GM23248 (cell line): Measurements from ENCODE around the gene JUN. TPM values are rescaled to one million over a fixed set of nuclear protein-coding genes. Genes with fewer than 3 reads are reported as not detected.

Experiments used
- DNase-seq: peaks from one replicate; pipeline ENCODE4 v3.0.0-alpha.2; 2015
- H2AFZ ChIP-seq: fragments of 200-600 bp; sonication (generic); 2 replicates; pipeline ENCODE4 v1.6.1; 2016; ENCODE audit warnings: antibody characterized with exemption
- H3F3A ChIP-seq: fragments of 200-600 bp; sonication (generic); 2 replicates; pipeline ENCODE4 v1.6.1; 2016; ENCODE audit warnings: mild to moderate bottlenecking, antibody characterized with exemption, mixed run types; ENCODE audit not compliant: insufficient read depth
- H3K27ac ChIP-seq: fragments of 200-600 bp; sonication (generic); 2 replicates; pipeline ENCODE4 v1.5.1; 2016; ENCODE audit warnings: mild to moderate bottlenecking
- H3K27me3 ChIP-seq: fragments of 200-600 bp; sonication (generic); replicated peaks from 2 replicates; pipeline ENCODE4 v1.6.1; 2016; ENCODE audit warnings: mild to moderate bottlenecking; ENCODE audit not compliant: insufficient read depth
- H3K36me3 ChIP-seq: fragments of 200-600 bp; sonication (generic); 2 replicates; pipeline ENCODE4 v1.6.1; 2016; ENCODE audit warnings: low read depth, mild to moderate bottlenecking
- H3K4me1 ChIP-seq: fragments of 200-600 bp; sonication (generic); 2 replicates; pipeline ENCODE4 v1.6.1; 2016; ENCODE audit warnings: mild to moderate bottlenecking; ENCODE audit not compliant: insufficient read depth
- H3K4me2 ChIP-seq: fragments of 200-600 bp; sonication (generic); one replicate; pipeline ENCODE4 v1.6.1; 2016; ENCODE audit warnings: mild to moderate bottlenecking; ENCODE audit not compliant: unreplicated experiment
- H3K4me3 ChIP-seq: fragments of 200-600 bp; sonication (generic); 2 replicates; pipeline ENCODE4 v1.5.1; 2016; ENCODE audit warnings: mild to moderate bottlenecking
- H3K79me2 ChIP-seq: fragments of 200-600 bp; sonication (generic); 2 replicates; pipeline ENCODE4 v1.6.1; 2016; ENCODE audit warnings: mild to moderate bottlenecking; ENCODE audit not compliant: insufficient read depth
- H3K9ac ChIP-seq: fragments of 200-600 bp; sonication (generic); 2 replicates; pipeline ENCODE4 v1.6.1; 2016; ENCODE audit warnings: mild to moderate bottlenecking
- H3K9me2 ChIP-seq: fragments of 200-600 bp; sonication (generic); 2 replicates; pipeline ENCODE4 v1.6.1; 2016; ENCODE audit warnings: mixed run types, mild to moderate bottlenecking, moderate library complexity; ENCODE audit not compliant: insufficient read depth
- H3K9me3 ChIP-seq: fragments of 200-600 bp; sonication (generic); one replicate; pipeline ENCODE4 v1.6.1; 2017; ENCODE audit warnings: low read depth
- H4K20me1 ChIP-seq: fragments of 200-600 bp; sonication (generic); 2 replicates; pipeline ENCODE4 v1.6.0; 2016; ENCODE audit not compliant: insufficient read depth
- EZH2 ChIP-seq: fragments of 200-600 bp; sonication (generic); IDR thresholded peaks from 2 replicates; pipeline ENCODE4 v1.6.1; 2018; ENCODE audit warnings: antibody characterized with exemption, mild to moderate bottlenecking; ENCODE audit not compliant: insufficient read depth, poor library complexity, severe bottlenecking
- EZH2phosphoT487 ChIP-seq: fragments of 200-600 bp; sonication (generic); IDR thresholded peaks from 2 replicates; pipeline ENCODE4 v1.6.1; 2018; ENCODE audit warnings: antibody characterized with exemption, moderate library complexity, mild to moderate bottlenecking, low read depth; ENCODE audit not compliant: insufficient read depth
- WGBS, 2 experiments: methylation state at CpG; one replicate each; pipeline ENCODE4 v1.1.6; 2015 to 2017; ENCODE audit warnings: low lambda C conversion rate in 2 of 2, low coverage in 1 of 2; ENCODE audit errors: missing lambda C conversion rate in 2 of 2; 5-methylcytosine and 5-hydroxymethylcytosine counted together
- in situ Hi-C: fragments of 300-500 bp; cut with MboI; formaldehyde crosslinking; loops from 2 replicates; pipeline ENCODE4 v1.15.0; 2020
- polyA plus RNA-seq: library from polyadenylated mRNA; unstranded; fragments of >200 nt; fragmentation: Nextera tagmentation; extraction: Ambion mirVana; gene quantifications from 2 replicates; pipeline ENCODE4 v1.2.1, GENCODE V29; 2016
- total RNA-seq: library from RNA; depleted of rRNA; stranded (reverse); fragments of >200 nt; shearing (Covaris generic); gene quantifications from 2 replicates; pipeline ENCODE4 v1.2.3, GENCODE V29; 2014

Gene JUN
- total and polyA plus RNA-seq, 2 experiments from 2014 or later, result 45.3 to 112 TPM

DNA sequence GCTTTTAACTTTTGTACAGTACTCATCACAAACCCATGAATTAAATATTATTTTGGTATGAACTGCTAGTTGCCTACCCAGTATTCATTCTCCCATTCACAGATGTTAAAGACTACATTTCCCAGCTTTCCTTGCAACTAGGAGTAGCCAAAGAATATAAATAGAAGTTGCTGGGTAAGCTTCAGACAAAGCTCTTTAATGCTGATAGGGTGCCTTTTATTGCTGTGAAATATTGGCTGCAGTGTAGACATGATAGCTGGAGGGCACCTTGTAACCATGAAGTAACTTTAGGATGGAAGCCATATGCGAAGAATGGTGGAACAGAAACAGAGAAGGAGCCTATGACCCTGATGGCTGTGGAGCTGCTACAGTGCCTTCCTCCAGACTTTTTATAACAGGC lies 16.7 kb downstream of the JUN start:
- Histone ChIP-seq H3K36me3 (no peaks in the 10 kb centered on the region), H3K4me3 (no peak overlapping the region), H3K9me3 (no peaks in the 10 kb centered on the region), H3K9ac (no peak overlapping the region), H2AFZ (no peak overlapping the region), H3K4me2 (no peak overlapping the region), H3K79me2 (no peaks in the 10 kb centered on the region), H3K9me2 (no peaks in the 10 kb centered on the region), H4K20me1 (no peaks in the 10 kb centered on the region), H3K27ac (no peak overlapping the region), H3K27me3 (no peaks in the 10 kb centered on the region), H3F3A (peaks cover 34% of the 10 kb centered on the region), H3K4me1 (peaks cover 33% of the 10 kb centered on the region)
- WGBS, 2 experiments, result 92 to 93% methylated on average over 1 of the region's 1 CpG
- in situ Hi-C loops, result no loop called here
- TF ChIP-seq EZH2phosphoT487, result no peak
- no peak for TF ChIP-seq EZH2
- no peak for DNase-seq

DNA sequence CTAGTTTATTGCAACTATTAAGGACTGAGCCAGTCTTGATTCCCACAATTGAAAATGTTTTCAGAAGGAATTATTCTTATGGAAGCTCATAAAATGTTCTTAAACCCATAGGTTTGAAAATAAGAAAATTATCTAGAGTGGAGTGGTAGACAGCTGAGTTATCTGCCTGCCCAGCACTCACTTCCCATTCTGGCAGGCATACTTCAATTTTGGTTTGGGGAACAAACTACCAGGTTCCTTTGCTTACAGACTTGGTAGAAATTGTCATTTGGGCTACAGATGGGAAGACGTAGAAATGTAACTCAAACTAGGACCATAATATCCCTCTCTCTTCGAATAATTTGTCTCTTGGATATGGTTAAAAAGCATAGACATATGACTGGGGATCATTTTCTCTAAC lies 18.4 kb downstream of the JUN start:
- TF ChIP-seq EZH2phosphoT487 (no peak), EZH2 (no peak)
- no peaks in the 10 kb centered on the region for H3K9me3 ChIP-seq
- H3K9me2 ChIP-seq, result no peaks in the 10 kb centered on the region
- H3K36me3 ChIP-seq, result no peaks in the 10 kb centered on the region
- 68 to 84% methylated on average over 2 of the region's 2 CpGs for WGBS, 2 experiments
- peak overlapping the region; percentile 82 for H3K4me2 ChIP-seq
- H4K20me1 ChIP-seq, result no peaks in the 10 kb centered on the region
- H3K27ac ChIP-seq, result peak overlapping the region; percentile 95
- no peak overlapping the region for H2AFZ ChIP-seq
- no peak overlapping the region for H3K9ac ChIP-seq
- no peak overlapping the region for H3K4me3 ChIP-seq
- no peak for DNase-seq
- in situ Hi-C loops, result no loop called here
- peaks cover 38% of the 10 kb centered on the region for H3F3A ChIP-seq
- peaks cover 38% of the 10 kb centered on the region for H3K4me1 ChIP-seq
- H3K27me3 ChIP-seq, result no peaks in the 10 kb centered on the region
- no peaks in the 10 kb centered on the region for H3K79me2 ChIP-seq

DNA sequence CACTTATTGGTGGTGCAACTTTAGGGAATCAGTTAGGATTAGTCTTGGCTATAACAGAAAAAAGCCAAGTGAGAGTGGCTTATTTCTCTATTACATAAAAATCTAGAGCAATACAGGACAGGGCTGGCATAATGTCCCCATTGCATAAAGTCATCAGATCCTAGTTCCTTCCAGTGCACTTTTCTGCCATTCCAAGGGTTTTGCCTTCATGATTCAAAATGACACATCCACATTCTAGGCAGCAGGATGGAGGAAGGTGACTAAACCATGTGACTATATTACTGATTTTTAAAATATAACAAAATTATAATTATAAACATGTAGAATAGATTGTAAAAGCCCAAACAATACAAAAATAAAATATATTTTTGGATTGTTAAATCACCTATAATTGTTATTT lies 18.8 kb downstream of the JUN start:
- H3K27ac ChIP-seq, result peak overlapping the region; percentile 95
- in situ Hi-C loops, result no loop called here
- TF ChIP-seq EZH2 (no peak), EZH2phosphoT487 (no peak)
- no peaks in the 10 kb centered on the region for H4K20me1 ChIP-seq
- peak overlapping the region; percentile 82 for H3K4me2 ChIP-seq
- no peak overlapping the region for H3K4me3 ChIP-seq
- H3K27me3 ChIP-seq, result no peaks in the 10 kb centered on the region
- no peak overlapping the region for H2AFZ ChIP-seq
- no peaks in the 10 kb centered on the region for H3K9me2 ChIP-seq
- DNase-seq, result peak; percentile 70
- H3K4me1 ChIP-seq, result peaks cover 38% of the 10 kb centered on the region
- no peaks in the 10 kb centered on the region for H3K9me3 ChIP-seq
- H3K36me3 ChIP-seq, result no peaks in the 10 kb centered on the region
- H3F3A ChIP-seq, result peaks cover 38% of the 10 kb centered on the region
- no peaks in the 10 kb centered on the region for H3K79me2 ChIP-seq
- peak overlapping the region; percentile 77 for H3K9ac ChIP-seq

DNA sequence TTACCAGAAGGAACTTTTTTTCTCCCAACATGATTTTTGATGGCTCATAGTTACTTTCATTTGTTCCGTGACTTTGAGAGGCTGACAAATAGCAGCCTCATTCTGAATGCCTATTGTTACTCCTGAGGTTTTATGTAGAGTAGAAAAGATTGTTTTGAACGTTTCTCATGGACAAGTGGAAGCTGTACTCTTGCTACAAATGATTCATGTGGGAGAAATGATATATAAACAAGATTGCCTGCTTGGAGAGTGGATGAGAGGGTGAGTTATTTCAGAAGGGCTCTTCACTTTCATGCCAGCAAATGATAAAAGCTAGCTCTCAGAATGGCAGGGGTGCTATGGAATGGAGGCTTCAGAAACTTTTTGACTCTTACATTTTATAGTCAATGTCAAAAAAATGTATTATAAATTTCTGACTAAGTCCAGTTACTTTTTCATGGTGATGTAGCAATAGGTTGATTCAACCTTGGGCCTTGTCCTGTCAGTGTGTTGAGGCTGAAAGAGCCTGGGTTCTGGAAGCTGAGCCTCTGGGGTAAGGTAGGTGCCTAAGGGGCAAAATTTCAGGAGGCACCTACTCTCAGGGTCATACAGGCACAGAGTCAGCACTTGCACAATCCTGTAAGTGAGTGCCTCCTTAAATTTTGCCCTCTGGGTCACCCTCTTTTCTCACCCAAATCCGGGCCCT lies 19.4 kb downstream of the JUN start:
- TF ChIP-seq EZH2phosphoT487 (no peak), EZH2 (no peak)
- Histone ChIP-seq H3K79me2 (no peaks in the 10 kb centered on the region), H3K4me1 (peaks cover 38% of the 10 kb centered on the region), H3K27me3 (no peaks in the 10 kb centered on the region), H3K4me3 (no peak overlapping the region; the same call in 1 of the 2 replicates), H3K9me2 (no peaks in the 10 kb centered on the region), H3K9me3 (no peaks in the 10 kb centered on the region), H3K27ac (peak overlapping the region; percentile 95), H2AFZ (no peak overlapping the region), H3K9ac (peak overlapping the region; percentile 77), H3K36me3 (no peaks in the 10 kb centered on the region), H4K20me1 (no peaks in the 10 kb centered on the region), H3F3A (peaks cover 38% of the 10 kb centered on the region), H3K4me2 (peak overlapping the region; percentile 82)
- 21 to 25% methylated on average over 3 of the region's 3 CpGs for WGBS, 2 experiments
- peak; percentile 90 for DNase-seq
- in situ Hi-C loops, result no loop called here

DNA sequence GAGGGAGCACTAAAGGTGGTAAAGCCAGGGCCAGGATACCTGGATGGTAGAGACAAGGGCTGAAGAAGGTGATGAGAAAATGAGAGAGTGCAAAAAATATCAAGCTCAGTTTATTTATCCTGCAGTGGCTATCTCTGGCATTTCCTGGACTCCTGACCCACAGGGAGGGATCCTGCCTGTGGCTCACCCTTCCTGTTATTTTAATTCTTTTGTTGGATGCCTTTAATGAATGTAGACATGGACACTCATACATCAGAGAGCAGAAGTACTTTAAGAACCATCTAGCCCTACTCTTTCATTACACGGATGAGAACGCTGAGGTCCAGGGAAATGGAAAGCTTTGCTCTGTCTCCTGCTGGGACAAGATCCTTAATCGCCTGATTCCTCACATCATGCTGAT lies 20.6 kb downstream of the JUN start:
- H2AFZ ChIP-seq, result no peak overlapping the region
- H3K9ac ChIP-seq, result peak overlapping the region; percentile 77
- peaks cover 38% of the 10 kb centered on the region for H3F3A ChIP-seq
- in situ Hi-C loops, result no loop called here
- peak overlapping the region; percentile 27; the same call in 1 of the 2 replicates for H3K4me3 ChIP-seq
- H3K4me2 ChIP-seq, result peak overlapping the region; percentile 82
- H3K9me3 ChIP-seq, result no peaks in the 10 kb centered on the region
- H3K9me2 ChIP-seq, result no peaks in the 10 kb centered on the region
- no peaks in the 10 kb centered on the region for H3K79me2 ChIP-seq
- TF ChIP-seq EZH2, result no peak
- no peak for TF ChIP-seq EZH2phosphoT487
- no peaks in the 10 kb centered on the region for H3K27me3 ChIP-seq
- peak overlapping the region; percentile 95 for H3K27ac ChIP-seq
- WGBS, 2 experiments, result 67 to 75% methylated on average over 3 of the region's 3 CpGs
- H3K4me1 ChIP-seq, result peaks cover 38% of the 10 kb centered on the region
- H4K20me1 ChIP-seq, result no peaks in the 10 kb centered on the region
- peak; percentile 68 for DNase-seq
- no peaks in the 10 kb centered on the region for H3K36me3 ChIP-seq
